HEK293T (cell line): Measurements from ENCODE around the gene ZNF362.

Experiments
- FOXA1 ChIP-seq: fragments of 450-650 bp; IDR thresholded peaks from 2 replicates; pipeline ENCODE4 v1.6.1; 2016; ENCODE audit warnings: mild to moderate bottlenecking
- SP1 ChIP-seq: fragments of 450-650 bp; IDR thresholded peaks from 2 replicates; pipeline ENCODE4 v1.6.1; 2017
- TARDBP ChIP-seq: fragments of 450-650 bp; IDR thresholded peaks from 2 replicates; pipeline ENCODE4 v1.6.1; 2016

DNA sequence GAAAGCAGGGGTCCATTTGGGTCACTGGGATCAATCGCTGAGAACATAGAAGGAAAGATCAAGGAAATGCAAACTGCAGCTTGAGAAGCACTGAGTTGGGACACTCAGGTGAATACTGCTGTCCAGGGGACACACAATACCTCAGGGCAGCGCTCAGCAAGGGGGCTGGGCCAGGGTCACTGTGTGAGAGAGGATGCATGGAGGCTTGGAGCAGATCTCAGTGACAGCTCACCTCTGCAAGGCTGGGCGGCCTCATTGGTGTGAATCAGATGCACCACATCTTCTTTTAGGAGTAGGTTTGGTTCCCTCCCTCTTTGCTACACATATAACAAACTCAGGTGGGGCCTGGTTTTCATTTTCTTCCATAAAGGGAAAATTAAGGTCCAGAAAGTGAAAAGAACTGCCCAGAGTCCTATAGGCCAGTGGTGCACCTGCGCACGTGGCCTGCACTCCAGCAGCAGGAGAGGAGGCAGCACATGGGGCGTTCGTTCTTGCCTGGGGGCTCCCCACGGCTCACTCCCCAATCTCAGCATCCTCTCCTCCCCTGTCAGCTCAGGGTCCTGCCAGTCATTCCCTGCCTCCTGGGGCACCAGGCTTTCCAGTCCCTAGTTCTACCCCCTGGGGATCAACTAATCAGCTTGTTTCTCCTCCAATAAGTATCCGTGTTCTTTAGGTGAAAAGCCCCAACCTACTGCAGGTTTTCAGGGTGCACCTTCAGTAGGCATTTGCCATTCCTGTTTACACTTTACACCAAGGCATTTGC is 63.1 kb downstream of the ZNF362 start:
- no peak for TF ChIP-seq FOXA1
- no peak for TF ChIP-seq SP1
- TF ChIP-seq TARDBP = no peak
